ENCODE measurements around the gene LHFPL3.

The LHFPL3 gene

GRCh38 chr7:104328970-104329825 is 795 bp downstream of the LHFPL3 start:
- no peak for TF ChIP-seq CTCF (IDR thresholded peaks at IDR 0.05; ENCODE audit: low read depth, low read length, missing control alignments)
- no peak overlapping the region for H3K4me3 ChIP-seq (replicated peaks; ENCODE audit: low read depth, low read length)
- DNase-seq (ENCODE audit: extremely low read depth, low read depth) = no peak

- peak; percentile 12 for TF ChIP-seq CTCF (IDR thresholded peaks at IDR 0.05; ENCODE audit: low read depth, low read length, missing control alignments)
- H3K4me3 ChIP-seq (replicated peaks; ENCODE audit: low read depth, low read length) = no peak overlapping the region
- no peak for DNase-seq (ENCODE audit: extremely low read depth, low read depth)
Measured at GRCh38 chr7:104341546-104341945, 13.1 kb downstream of the LHFPL3 start.

- no peak overlapping the region for H3K4me3 ChIP-seq (replicated peaks; ENCODE audit: low read depth, low read length)
- TF ChIP-seq CTCF (IDR thresholded peaks at IDR 0.05; ENCODE audit: low read depth, low read length, missing control alignments) = no peak
- no peak for DNase-seq (ENCODE audit: extremely low read depth, low read depth)
Measured at GRCh38 chr7:104352736-104353135, 24.3 kb downstream of the LHFPL3 start.

- DNase-seq (ENCODE audit: extremely low read depth, low read depth) = no peak
- no peak for TF ChIP-seq CTCF (IDR thresholded peaks at IDR 0.05; ENCODE audit: low read depth, low read length, missing control alignments)
- no peak overlapping the region for H3K4me3 ChIP-seq (replicated peaks; ENCODE audit: low read depth, low read length)
Measured at GRCh38 chr7:104357166-104357565, 28.8 kb downstream of the LHFPL3 start.

GRCh38 chr7:104358446-104359132 is 30.2 kb downstream of the LHFPL3 start:
- DNase-seq (ENCODE audit: extremely low read depth, low read depth) = no peak
- no peak for TF ChIP-seq CTCF (IDR thresholded peaks at IDR 0.05; ENCODE audit: low read depth, low read length, missing control alignments)
- no peak overlapping the region for H3K4me3 ChIP-seq (replicated peaks; ENCODE audit: low read depth, low read length)

GRCh38 chr7:104362756-104363155 is 34.4 kb downstream of the LHFPL3 start:
- no peak for TF ChIP-seq CTCF (IDR thresholded peaks at IDR 0.05; ENCODE audit: low read depth, low read length, missing control alignments)
- no peak for DNase-seq (ENCODE audit: extremely low read depth, low read depth)
- H3K4me3 ChIP-seq (replicated peaks; ENCODE audit: low read depth, low read length) = no peak overlapping the region

Measured in HFF-Myc (cell line).